ENCODE results near the gene BRSK2. TPM values are rescaled to one million over a fixed set of nuclear protein-coding genes. Genes with fewer than 3 reads are reported as not detected.

Gene BRSK2
- total RNA-seq, 1 experiment from 2014 or later, result 32.2 TPM

DNA sequence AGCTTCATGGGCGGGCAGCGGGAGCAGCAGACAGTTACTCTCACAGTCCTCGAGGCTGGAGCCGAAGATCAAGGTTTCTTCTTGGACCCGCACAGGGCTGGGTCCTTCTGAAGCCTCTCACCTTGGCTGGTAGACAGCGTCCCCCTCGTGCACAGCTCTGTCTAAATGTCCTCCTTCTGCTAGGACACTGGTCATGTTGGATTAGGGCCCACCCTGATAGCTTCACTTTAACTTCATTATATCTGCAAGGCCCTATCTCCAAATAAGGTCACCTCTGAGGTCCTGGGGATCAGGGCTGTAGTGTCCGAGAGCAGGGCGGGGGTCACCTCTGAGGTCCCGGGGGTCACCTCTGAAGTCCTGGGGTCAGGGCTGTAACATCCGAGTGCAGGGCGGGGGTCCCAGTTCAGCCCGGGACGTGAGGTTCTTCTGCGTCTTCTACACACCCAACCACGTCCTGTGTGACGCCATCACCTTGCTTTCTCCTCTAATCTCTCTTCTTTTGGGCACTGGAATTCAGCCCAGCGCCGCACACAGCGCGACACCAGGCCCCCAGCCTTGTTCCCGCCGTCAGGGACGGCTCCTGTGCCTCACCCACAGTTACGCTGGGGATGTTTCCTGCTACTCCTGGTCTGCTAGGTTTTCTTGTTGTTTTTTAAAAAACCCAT, 46.2 kb upstream of the BRSK2 start:
- H3K4me3 ChIP-seq (ENCODE audit: low read depth in 2 of 2, low read length in 2 of 2), result no peak overlapping the region
- DNase-seq (ENCODE audit: low read depth, low spot score) (no peak), ATAC-seq (no peak)
- intact Hi-C loops (cut with micrococcal nuclease; ENCODE audit: unreplicated experiment), result no loop called here
- no peak overlapping the region for H3K27ac ChIP-seq (ENCODE audit: low read length)
- POLR2A ChIA-PET, result no interaction called here
- 0 out of 2 replicates have a peak, but pooled peaks cover 5% of the 10 kb centered on the region for H3K4me1 ChIP-seq (ENCODE audit: control insufficient read depth, insufficient read depth, low read length)
- in situ Hi-C loops (cut with HindIII; ENCODE audit: low pct_unique_long_range_greater_than_20kb, low sequenced_read_pairs), result no loop called here
- no peaks in the 10 kb centered on the region for H3K27me3 ChIP-seq (ENCODE audit: control insufficient read depth, insufficient read depth, low read length)
- CTCF ChIA-PET, result no interaction called here
- H3K36me3 ChIP-seq (ENCODE audit: control insufficient read depth, insufficient read depth, low read length), result no peaks in the 10 kb centered on the region
- BruUV-seq (replicated peaks), result no TSS peak
- TF ChIP-seq POLR2AphosphoS5 (IDR thresholded peaks at IDR 0.05; ENCODE audit: low read depth, low read length) (no peak), TCF7L2 (IDR thresholded peaks at IDR 0.05; ENCODE audit: low read depth, low read length) (no peak), SIN3A (IDR thresholded peaks at IDR 0.05; ENCODE audit: borderline replicate concordance, insufficient read depth, low read depth, low read length) (no peak)
- TF ChIP-seq, protein P1, sequence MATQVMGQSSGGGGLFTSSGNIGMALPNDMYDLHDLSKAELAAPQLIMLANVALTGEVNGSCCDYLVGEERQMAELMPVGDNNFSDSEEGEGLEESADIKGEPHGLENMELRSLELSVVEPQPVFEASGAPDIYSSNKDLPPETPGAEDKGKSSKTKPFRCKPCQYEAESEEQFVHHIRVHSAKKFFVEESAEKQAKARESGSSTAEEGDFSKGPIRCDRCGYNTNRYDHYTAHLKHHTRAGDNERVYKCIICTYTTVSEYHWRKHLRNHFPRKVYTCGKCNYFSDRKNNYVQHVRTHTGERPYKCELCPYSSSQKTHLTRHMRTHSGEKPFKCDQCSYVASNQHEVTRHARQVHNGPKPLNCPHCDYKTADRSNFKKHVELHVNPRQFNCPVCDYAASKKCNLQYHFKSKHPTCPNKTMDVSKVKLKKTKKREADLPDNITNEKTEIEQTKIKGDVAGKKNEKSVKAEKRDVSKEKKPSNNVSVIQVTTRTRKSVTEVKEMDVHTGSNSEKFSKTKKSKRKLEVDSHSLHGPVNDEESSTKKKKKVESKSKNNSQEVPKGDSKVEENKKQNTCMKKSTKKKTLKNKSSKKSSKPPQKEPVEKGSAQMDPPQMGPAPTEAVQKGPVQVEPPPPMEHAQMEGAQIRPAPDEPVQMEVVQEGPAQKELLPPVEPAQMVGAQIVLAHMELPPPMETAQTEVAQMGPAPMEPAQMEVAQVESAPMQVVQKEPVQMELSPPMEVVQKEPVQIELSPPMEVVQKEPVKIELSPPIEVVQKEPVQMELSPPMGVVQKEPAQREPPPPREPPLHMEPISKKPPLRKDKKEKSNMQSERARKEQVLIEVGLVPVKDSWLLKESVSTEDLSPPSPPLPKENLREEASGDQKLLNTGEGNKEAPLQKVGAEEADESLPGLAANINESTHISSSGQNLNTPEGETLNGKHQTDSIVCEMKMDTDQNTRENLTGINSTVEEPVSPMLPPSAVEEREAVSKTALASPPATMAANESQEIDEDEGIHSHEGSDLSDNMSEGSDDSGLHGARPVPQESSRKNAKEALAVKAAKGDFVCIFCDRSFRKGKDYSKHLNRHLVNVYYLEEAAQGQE (IDR thresholded peaks at IDR 0.05; ENCODE audit: insufficient read depth in 1 of 2, low read depth in 2 of 2, low read length in 1 of 2), result no peak
- TF ChIP-seq, protein P2, sequence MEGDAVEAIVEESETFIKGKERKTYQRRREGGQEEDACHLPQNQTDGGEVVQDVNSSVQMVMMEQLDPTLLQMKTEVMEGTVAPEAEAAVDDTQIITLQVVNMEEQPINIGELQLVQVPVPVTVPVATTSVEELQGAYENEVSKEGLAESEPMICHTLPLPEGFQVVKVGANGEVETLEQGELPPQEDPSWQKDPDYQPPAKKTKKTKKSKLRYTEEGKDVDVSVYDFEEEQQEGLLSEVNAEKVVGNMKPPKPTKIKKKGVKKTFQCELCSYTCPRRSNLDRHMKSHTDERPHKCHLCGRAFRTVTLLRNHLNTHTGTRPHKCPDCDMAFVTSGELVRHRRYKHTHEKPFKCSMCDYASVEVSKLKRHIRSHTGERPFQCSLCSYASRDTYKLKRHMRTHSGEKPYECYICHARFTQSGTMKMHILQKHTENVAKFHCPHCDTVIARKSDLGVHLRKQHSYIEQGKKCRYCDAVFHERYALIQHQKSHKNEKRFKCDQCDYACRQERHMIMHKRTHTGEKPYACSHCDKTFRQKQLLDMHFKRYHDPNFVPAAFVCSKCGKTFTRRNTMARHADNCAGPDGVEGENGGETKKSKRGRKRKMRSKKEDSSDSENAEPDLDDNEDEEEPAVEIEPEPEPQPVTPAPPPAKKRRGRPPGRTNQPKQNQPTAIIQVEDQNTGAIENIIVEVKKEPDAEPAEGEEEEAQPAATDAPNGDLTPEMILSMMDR (IDR thresholded peaks at IDR 0.05), result no peak
- no peaks in the 10 kb centered on the region for H3K9me3 ChIP-seq (ENCODE audit: control insufficient read depth, insufficient read depth, low read depth, low read length)

DNA sequence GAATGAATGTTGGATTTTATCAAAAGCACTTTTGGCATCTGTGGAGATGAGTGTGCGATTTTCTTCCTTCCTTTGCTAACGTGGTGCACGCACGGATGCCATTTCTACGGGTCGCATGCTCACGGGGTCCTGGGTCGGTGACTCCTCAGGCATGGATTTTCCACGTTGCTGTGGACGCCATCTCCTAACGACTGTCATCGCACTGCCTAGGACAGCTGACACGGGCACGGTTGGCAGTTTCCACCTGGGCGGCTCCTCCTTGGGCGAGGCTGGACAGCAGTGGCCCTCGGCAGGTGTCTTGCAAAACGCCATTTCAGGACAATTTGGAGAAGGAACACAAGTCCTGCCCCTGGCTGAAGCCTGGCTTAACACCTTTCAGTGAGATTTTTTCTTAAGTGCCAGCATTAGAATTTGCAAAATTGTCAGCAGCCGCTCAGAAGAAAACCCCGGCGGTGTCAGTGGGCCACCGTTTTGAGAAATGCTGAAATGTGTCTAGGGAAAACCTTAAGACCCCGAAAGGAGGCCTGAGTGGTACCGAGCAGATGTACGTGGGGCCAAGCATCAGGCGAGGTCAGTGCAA, 45.6 kb upstream of the BRSK2 start:
- CTCF ChIA-PET, result no interaction called here
- in situ Hi-C loops (cut with HindIII; ENCODE audit: low pct_unique_long_range_greater_than_20kb, low sequenced_read_pairs) (no loop called here), intact Hi-C loops (cut with micrococcal nuclease; ENCODE audit: unreplicated experiment) (no loop called here)
- Histone ChIP-seq H3K9me3 (ENCODE audit: control insufficient read depth, insufficient read depth, low read depth, low read length) (no peaks in the 10 kb centered on the region), H3K4me3 (ENCODE audit: low read depth in 2 of 2, low read length in 2 of 2) (no peak overlapping the region), H3K27ac (ENCODE audit: low read length) (no peak overlapping the region), H3K4me1 (ENCODE audit: control insufficient read depth, insufficient read depth, low read length) (peaks cover 8% of the 10 kb centered on the region), H3K27me3 (ENCODE audit: control insufficient read depth, insufficient read depth, low read length) (no peaks in the 10 kb centered on the region), H3K36me3 (ENCODE audit: control insufficient read depth, insufficient read depth, low read length) (no peaks in the 10 kb centered on the region)
- TF ChIP-seq, protein P2 (IDR thresholded peaks at IDR 0.05), result no peak
- TF ChIP-seq TCF7L2 (IDR thresholded peaks at IDR 0.05; ENCODE audit: low read depth, low read length), result no peak
- no peak for TF ChIP-seq POLR2AphosphoS5 (IDR thresholded peaks at IDR 0.05; ENCODE audit: low read depth, low read length)
- TF ChIP-seq SIN3A (IDR thresholded peaks at IDR 0.05; ENCODE audit: borderline replicate concordance, insufficient read depth, low read depth, low read length), result no peak
- TF ChIP-seq, protein P1 (IDR thresholded peaks at IDR 0.05; ENCODE audit: insufficient read depth in 1 of 2, low read depth in 2 of 2, low read length in 1 of 2), result no peak
- ATAC-seq (no peak), DNase-seq (ENCODE audit: low read depth, low spot score) (no peak)
- POLR2A ChIA-PET, result no interaction called here
- BruUV-seq (replicated peaks), result no TSS peak
